Measurements from ENCODE around the gene ROS1.
"Not testable (repeated sequence)": the region's sequence is repeated elsewhere in the genome, so short reads cannot be mapped to it uniquely, and the experiment has no call there.

The ROS1 gene

DNA sequence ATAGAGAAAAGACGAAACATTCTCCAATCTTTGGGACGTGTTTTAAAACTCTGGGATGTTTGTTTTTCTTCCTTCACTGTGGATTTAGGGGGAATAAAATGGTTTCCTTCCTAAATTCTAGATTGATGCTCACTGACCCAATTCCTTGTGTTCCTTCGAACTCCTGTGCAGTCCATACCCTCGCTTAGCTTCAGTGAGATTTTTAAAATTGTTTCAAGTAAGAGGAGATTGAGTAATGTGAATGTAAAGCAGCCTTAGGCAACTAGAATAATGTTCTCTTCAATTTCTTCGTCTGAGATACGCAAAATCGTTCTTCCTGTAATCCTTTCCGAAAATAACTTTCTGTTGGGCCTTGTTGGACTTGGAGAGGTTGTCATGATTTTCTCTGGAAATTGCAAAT, 162.9 kb downstream of the ROS1 start:
- no peak for DNase-seq (ENCODE audit: extremely low read depth, low read depth)

DNA sequence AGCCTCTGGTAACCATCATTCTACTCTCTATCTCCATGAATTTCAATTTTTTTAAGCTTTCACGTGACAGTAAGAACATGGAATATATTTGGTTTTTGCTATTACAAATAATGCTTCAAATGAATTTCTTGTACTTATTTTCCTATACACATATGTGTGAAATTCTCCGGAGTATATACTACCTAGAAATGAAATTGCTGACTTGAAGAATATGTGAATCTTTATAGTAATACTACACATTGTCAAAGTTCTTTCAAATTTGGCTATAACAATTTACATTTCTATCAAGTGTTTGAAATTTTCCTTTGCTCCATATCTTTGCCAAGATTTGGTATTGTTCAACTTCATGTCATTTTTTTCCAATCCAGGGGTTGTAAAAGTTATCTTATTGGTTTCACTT, 172.0 kb downstream of the ROS1 start:
- TF ChIP-seq, protein P1, sequence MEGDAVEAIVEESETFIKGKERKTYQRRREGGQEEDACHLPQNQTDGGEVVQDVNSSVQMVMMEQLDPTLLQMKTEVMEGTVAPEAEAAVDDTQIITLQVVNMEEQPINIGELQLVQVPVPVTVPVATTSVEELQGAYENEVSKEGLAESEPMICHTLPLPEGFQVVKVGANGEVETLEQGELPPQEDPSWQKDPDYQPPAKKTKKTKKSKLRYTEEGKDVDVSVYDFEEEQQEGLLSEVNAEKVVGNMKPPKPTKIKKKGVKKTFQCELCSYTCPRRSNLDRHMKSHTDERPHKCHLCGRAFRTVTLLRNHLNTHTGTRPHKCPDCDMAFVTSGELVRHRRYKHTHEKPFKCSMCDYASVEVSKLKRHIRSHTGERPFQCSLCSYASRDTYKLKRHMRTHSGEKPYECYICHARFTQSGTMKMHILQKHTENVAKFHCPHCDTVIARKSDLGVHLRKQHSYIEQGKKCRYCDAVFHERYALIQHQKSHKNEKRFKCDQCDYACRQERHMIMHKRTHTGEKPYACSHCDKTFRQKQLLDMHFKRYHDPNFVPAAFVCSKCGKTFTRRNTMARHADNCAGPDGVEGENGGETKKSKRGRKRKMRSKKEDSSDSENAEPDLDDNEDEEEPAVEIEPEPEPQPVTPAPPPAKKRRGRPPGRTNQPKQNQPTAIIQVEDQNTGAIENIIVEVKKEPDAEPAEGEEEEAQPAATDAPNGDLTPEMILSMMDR (IDR thresholded peaks at IDR 0.05; ENCODE audit: low read depth, low read length) = no peak
- no peak for DNase-seq (ENCODE audit: extremely low read depth, low read depth)

More for the DNA sequence above, 162.9 kb downstream of the ROS1 start:
- TF ChIP-seq, protein P1 (IDR thresholded peaks at IDR 0.05; ENCODE audit: low read depth, low read length) = no peak

DNA sequence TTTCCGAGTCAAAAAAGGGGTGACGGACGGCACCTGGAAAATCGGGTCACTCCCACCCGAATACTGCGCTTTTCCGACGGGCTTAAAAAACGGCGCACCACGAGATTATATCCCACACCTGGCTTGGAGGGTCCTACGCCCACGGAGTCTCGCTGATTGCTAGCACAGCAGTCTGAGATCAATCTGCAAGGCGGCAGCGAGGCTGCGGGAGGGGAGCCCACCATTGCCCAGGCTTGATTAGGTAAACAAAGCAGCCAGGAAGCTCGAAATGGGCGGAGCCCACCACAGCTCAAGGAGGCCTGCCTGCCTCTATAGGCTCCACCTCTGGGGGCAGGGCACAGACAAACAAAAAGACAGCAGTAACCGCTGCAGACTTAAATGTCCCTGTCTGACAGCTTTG, 180.8 kb downstream of the ROS1 start:
- not testable (repeated sequence) for DNase-seq (ENCODE audit: extremely low read depth, low read depth)

DNA sequence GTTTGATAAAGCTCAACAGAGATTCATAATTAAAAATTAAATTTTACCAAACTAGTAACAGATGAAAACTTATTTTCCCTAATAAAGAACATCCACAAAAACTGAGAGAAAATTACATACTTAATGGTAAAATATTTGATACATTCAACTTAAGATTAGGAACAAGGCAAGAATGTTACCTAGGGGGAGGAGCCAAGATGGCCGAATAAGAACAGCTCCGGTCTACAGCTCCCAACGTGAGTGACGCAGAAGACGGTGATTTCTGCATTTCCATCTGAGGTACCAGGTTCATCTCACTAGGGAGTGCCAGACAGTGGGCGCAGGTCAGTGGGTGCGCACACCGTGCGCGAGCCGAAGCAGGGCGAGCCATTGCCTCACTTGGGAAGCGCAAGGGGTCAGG, 181.2 kb downstream of the ROS1 start:
- DNase-seq (ENCODE audit: extremely low read depth, low read depth) = not testable (repeated sequence)
